ENCODE data around the gene ROBO4. TPM values are rescaled to one million over a fixed set of nuclear protein-coding genes. Genes with fewer than 3 reads are reported as not detected.

ROBO4 gene
- total and polyA plus RNA-seq, 2 of the 13 experiments (the other 11 are each of a cell fraction or from before 2014, with no cell fraction given), result 0.07 to 1.1 TPM

DNA sequence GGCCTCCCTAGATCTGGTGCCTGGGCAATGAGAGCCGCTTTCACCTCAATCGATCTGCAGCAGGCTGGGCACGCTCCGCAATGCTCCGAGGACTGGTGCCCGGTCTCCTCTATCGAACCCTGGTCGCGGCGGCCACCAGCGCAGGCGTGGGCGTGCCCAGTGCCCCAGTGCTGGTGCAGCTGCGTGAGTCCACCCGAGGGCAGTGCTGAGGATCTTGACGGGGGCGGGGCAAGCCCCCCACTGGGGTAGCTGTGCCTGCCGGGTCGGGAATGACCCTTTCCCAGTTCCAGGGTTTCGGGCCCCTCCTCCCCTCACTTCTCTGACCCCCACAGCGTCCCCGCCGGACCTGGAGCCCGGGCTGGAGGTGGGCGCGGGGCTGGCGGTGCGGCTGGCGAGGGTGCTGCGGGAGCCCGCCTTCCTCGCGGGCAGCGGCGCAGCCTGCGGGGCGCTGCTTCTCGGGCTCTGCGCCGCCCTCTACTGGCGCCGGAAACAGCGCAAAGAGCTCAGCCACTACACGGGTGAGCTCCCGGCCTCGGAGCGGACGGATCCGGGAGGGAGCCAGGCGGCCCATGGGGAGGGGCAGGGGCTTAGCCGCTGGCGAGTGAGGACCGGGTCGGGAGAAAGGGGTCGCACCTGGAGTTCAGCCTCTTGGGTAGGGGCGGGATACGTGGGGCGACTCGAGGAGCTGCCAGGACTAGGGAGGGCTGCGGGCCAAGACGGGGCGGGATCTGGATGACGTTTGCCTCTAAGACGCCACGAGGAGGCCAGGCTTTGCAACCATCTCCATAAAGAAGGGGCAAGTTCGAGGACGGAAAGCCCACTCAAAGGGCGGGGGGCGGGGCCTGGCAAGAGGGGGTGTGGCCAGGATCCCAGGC lies 21.5 kb downstream of the ROBO4 start (continued):
- TF ChIP-seq SP4 (CRISPR knock-in tag; IDR thresholded peaks at IDR 0.05), result peak; percentile 69
- no peak for TF ChIP-seq ZNF562 (CRISPR knock-in tag; IDR thresholded peaks at IDR 0.05; ENCODE audit: borderline replicate concordance)
- TF ChIP-seq, protein P1, sequence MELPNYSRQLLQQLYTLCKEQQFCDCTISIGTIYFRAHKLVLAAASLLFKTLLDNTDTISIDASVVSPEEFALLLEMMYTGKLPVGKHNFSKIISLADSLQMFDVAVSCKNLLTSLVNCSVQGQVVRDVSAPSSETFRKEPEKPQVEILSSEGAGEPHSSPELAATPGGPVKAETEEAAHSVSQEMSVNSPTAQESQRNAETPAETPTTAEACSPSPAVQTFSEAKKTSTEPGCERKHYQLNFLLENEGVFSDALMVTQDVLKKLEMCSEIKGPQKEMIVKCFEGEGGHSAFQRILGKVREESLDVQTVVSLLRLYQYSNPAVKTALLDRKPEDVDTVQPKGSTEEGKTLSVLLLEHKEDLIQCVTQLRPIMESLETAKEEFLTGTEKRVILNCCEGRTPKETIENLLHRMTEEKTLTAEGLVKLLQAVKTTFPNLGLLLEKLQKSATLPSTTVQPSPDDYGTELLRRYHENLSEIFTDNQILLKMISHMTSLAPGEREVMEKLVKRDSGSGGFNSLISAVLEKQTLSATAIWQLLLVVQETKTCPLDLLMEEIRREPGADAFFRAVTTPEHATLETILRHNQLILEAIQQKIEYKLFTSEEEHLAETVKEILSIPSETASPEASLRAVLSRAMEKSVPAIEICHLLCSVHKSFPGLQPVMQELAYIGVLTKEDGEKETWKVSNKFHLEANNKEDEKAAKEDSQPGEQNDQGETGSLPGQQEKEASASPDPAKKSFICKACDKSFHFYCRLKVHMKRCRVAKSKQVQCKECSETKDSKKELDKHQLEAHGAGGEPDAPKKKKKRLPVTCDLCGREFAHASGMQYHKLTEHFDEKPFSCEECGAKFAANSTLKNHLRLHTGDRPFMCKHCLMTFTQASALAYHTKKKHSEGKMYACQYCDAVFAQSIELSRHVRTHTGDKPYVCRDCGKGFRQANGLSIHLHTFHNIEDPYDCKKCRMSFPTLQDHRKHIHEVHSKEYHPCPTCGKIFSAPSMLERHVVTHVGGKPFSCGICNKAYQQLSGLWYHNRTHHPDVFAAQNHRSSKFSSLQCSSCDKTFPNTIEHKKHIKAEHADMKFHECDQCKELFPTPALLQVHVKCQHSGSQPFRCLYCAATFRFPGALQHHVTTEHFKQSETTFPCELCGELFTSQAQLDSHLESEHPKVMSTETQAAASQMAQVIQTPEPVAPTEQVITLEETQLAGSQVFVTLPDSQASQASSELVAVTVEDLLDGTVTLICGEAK (IDR thresholded peaks at IDR 0.05), result no peak
- TF ChIP-seq, protein P1 (CRISPR knock-in tag; IDR thresholded peaks at IDR 0.05), result 0 out of 2 replicates have a peak, but pooled peaks have one; percentile 19
- TF ChIP-seq KLF16 (CRISPR knock-in tag; IDR thresholded peaks at IDR 0.05), result 0 out of 4 replicates have a peak, but pooled peaks of 1 of the 2 experiments have one; percentile 44
- no peak for TF ChIP-seq ZNF12 (CRISPR knock-in tag; IDR thresholded peaks at IDR 0.05)
- no peak for TF ChIP-seq DMAP1 (CRISPR knock-in tag; IDR thresholded peaks at IDR 0.05)
- TF ChIP-seq BCL6 (CRISPR knock-in tag; IDR thresholded peaks at IDR 0.05), result peak; percentile 52
- TF ChIP-seq, protein P2, sequence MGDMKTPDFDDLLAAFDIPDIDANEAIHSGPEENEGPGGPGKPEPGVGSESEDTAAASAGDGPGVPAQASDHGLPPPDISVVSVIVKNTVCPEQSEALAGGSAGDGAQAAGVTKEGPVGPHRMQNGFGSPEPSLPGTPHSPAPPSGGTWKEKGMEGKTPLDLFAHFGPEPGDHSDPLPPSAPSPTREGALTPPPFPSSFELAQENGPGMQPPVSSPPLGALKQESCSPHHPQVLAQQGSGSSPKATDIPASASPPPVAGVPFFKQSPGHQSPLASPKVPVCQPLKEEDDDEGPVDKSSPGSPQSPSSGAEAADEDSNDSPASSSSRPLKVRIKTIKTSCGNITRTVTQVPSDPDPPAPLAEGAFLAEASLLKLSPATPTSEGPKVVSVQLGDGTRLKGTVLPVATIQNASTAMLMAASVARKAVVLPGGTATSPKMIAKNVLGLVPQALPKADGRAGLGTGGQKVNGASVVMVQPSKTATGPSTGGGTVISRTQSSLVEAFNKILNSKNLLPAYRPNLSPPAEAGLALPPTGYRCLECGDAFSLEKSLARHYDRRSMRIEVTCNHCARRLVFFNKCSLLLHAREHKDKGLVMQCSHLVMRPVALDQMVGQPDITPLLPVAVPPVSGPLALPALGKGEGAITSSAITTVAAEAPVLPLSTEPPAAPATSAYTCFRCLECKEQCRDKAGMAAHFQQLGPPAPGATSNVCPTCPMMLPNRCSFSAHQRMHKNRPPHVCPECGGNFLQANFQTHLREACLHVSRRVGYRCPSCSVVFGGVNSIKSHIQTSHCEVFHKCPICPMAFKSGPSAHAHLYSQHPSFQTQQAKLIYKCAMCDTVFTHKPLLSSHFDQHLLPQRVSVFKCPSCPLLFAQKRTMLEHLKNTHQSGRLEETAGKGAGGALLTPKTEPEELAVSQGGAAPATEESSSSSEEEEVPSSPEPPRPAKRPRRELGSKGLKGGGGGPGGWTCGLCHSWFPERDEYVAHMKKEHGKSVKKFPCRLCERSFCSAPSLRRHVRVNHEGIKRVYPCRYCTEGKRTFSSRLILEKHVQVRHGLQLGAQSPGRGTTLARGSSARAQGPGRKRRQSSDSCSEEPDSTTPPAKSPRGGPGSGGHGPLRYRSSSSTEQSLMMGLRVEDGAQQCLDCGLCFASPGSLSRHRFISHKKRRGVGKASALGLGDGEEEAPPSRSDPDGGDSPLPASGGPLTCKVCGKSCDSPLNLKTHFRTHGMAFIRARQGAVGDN (CRISPR knock-in tag; IDR thresholded peaks at IDR 0.05), result peak; percentile 90
- TF ChIP-seq, protein P3, sequence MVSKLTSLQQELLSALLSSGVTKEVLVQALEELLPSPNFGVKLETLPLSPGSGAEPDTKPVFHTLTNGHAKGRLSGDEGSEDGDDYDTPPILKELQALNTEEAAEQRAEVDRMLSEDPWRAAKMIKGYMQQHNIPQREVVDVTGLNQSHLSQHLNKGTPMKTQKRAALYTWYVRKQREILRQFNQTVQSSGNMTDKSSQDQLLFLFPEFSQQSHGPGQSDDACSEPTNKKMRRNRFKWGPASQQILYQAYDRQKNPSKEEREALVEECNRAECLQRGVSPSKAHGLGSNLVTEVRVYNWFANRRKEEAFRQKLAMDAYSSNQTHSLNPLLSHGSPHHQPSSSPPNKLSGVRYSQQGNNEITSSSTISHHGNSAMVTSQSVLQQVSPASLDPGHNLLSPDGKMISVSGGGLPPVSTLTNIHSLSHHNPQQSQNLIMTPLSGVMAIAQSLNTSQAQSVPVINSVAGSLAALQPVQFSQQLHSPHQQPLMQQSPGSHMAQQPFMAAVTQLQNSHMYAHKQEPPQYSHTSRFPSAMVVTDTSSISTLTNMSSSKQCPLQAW (CRISPR knock-in tag; IDR thresholded peaks at IDR 0.05), result 0 out of 2 replicates have a peak, but pooled peaks have one; percentile 22
- TF ChIP-seq, protein P4, sequence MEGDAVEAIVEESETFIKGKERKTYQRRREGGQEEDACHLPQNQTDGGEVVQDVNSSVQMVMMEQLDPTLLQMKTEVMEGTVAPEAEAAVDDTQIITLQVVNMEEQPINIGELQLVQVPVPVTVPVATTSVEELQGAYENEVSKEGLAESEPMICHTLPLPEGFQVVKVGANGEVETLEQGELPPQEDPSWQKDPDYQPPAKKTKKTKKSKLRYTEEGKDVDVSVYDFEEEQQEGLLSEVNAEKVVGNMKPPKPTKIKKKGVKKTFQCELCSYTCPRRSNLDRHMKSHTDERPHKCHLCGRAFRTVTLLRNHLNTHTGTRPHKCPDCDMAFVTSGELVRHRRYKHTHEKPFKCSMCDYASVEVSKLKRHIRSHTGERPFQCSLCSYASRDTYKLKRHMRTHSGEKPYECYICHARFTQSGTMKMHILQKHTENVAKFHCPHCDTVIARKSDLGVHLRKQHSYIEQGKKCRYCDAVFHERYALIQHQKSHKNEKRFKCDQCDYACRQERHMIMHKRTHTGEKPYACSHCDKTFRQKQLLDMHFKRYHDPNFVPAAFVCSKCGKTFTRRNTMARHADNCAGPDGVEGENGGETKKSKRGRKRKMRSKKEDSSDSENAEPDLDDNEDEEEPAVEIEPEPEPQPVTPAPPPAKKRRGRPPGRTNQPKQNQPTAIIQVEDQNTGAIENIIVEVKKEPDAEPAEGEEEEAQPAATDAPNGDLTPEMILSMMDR (CRISPR knock-in tag; IDR thresholded peaks at IDR 0.05), result peak; percentile 90

Measured in HepG2 (cell line).